ENCODE data around the gene PAF1.

GRCh38 chr19:39381910-39382611 lies 8.8 kb downstream of the PAF1 start:
- no peak for TF ChIP-seq POLR2A (IDR thresholded peaks at IDR 0.05)
- TF ChIP-seq, protein P1, sequence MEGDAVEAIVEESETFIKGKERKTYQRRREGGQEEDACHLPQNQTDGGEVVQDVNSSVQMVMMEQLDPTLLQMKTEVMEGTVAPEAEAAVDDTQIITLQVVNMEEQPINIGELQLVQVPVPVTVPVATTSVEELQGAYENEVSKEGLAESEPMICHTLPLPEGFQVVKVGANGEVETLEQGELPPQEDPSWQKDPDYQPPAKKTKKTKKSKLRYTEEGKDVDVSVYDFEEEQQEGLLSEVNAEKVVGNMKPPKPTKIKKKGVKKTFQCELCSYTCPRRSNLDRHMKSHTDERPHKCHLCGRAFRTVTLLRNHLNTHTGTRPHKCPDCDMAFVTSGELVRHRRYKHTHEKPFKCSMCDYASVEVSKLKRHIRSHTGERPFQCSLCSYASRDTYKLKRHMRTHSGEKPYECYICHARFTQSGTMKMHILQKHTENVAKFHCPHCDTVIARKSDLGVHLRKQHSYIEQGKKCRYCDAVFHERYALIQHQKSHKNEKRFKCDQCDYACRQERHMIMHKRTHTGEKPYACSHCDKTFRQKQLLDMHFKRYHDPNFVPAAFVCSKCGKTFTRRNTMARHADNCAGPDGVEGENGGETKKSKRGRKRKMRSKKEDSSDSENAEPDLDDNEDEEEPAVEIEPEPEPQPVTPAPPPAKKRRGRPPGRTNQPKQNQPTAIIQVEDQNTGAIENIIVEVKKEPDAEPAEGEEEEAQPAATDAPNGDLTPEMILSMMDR (IDR thresholded peaks at IDR 0.05): no peak

Data from adrenal gland (tissue), 5 donors.